HepG2 (cell line): ENCODE data around the gene NRN1L. TPM values are rescaled to one million over a fixed set of nuclear protein-coding genes. Genes with fewer than 3 reads are reported as not detected.

Source experiments
- ATF7-NPFF ChIP-seq: sonication (generic); formaldehyde crosslinking; IDR thresholded peaks from 2 replicates; pipeline ENCODE4 v1.8.1; 2023; ENCODE audit warnings: mild to moderate bottlenecking, low read depth, missing genetic modification reagents, moderate library complexity
- BHLHE40 ChIP-seq: IDR thresholded peaks from 2 replicates; pipeline ENCODE4 v1.6.1; 2011; ENCODE audit warnings: low read length, improper control_type of control experiment
- CBX2 ChIP-seq, 2 experiments: fragments of 200-600 bp in 1 of 2; sonication (generic); formaldehyde crosslinking in 1 of 2; IDR thresholded peaks; 2 replicates each; pipeline versions ENCODE4 v1.7.0 to v1.8.1; 2018 to 2022; ENCODE audit warnings: low read depth in 2 of 2, low read length in 1 of 2, mild to moderate bottlenecking in 1 of 2, missing genetic modification reagents in 1 of 2
- FOSL2 ChIP-seq: sonication (generic); formaldehyde crosslinking; IDR thresholded peaks from 2 replicates; pipeline ENCODE4 v1.4.0; 2020; ENCODE audit warnings: missing genetic modification reagents
- GTF2F1 ChIP-seq: fragments of 150-350 bp; IDR thresholded peaks from 2 replicates; pipeline ENCODE4 v1.6.1; 2014; ENCODE audit warnings: low read length
- JUND ChIP-seq: sonication (generic); formaldehyde crosslinking; IDR thresholded peaks from 2 replicates; pipeline ENCODE4 v1.8.0; 2022; ENCODE audit warnings: mild to moderate bottlenecking, missing genetic modification reagents
- MIXL1 ChIP-seq: IDR thresholded peaks from 2 replicates; pipeline ENCODE4 v1.6.1; 2016
- MTF1 ChIP-seq: sonication (generic); formaldehyde crosslinking; IDR thresholded peaks from 2 replicates; pipeline ENCODE4 v1.5.0; 2020; ENCODE audit warnings: missing genetic modification reagents
- NFE2L2 ChIP-seq: fragments of 150-350 bp; IDR thresholded peaks from 2 replicates; pipeline ENCODE4 v1.6.1; 2014; ENCODE audit warnings: low read length
- RBFOX2 ChIP-seq: fragments of 200-400 bp; formaldehyde crosslinking; IDR thresholded peaks from 2 replicates; pipeline ENCODE4 v1.6.1; 2017; ENCODE audit warnings: low read depth, mild to moderate bottlenecking, low read length
- RXRB ChIP-seq: IDR thresholded peaks from 2 replicates; pipeline ENCODE4 v1.6.1; 2016; ENCODE audit warnings: borderline replicate concordance, missing genetic modification reagents, missing compliant biosample characterization
- SMAD3 ChIP-seq: sonication (generic); formaldehyde crosslinking; IDR thresholded peaks from 2 replicates; pipeline ENCODE4 v1.4.0; 2020; ENCODE audit warnings: missing genetic modification reagents
- SRF ChIP-seq: IDR thresholded peaks from 2 replicates; pipeline ENCODE4 v1.6.1; 2011; ENCODE audit warnings: mild to moderate bottlenecking, low read depth, low read length, moderate library complexity
- ZNF121 ChIP-seq: sonication (generic); formaldehyde crosslinking; IDR thresholded peaks from 2 replicates; pipeline ENCODE4 v1.5.0; 2020; ENCODE audit warnings: mild to moderate bottlenecking, missing genetic modification reagents
- ZNF136 ChIP-seq: sonication (generic); formaldehyde crosslinking; IDR thresholded peaks from 2 replicates; pipeline ENCODE4 v1.8.1; 2022; ENCODE audit warnings: low read depth, mild to moderate bottlenecking, moderate library complexity, missing genetic modification reagents
- ZNF33A ChIP-seq: sonication (generic); formaldehyde crosslinking; IDR thresholded peaks from 2 replicates; pipeline ENCODE4 v1.5.1; 2020; ENCODE audit warnings: missing genetic modification reagents, mild to moderate bottlenecking, moderate library complexity, borderline replicate concordance
- ZNF879 ChIP-seq: sonication (generic); formaldehyde crosslinking; IDR thresholded peaks from 2 replicates; pipeline ENCODE4 v1.8.1; 2023; ENCODE audit warnings: missing genetic modification reagents
- polyA plus RNA-seq, 8 experiments: library from polyadenylated mRNA; depleted of rRNA in 3 of 8; stranded (reverse) in 7 of 8; unstranded in 1 of 8; fragments of >200 nt; fragmentation: Illumina TruSeq in 4 of 8; extraction: Trizol in 4 of 8; gene quantifications; 2 replicates each; pipeline versions ENCODE4 v1.2.1 to v1.2.3, GENCODE V29; 2011 to 2016; ENCODE audit warnings: low read depth in 4 of 8, missing spikeins in 1 of 8, mixed read lengths in 1 of 8; ENCODE audit not compliant: insufficient read depth in 1 of 8
- total RNA-seq, 5 experiments: library from RNA; depleted of rRNA; stranded (reverse); fragments of >200 nt; fragmentation: Illumina TruSeq; extraction: Trizol; gene quantifications; 2 replicates each; pipeline ENCODE4 v1.2.3, GENCODE V29; 2016; ENCODE audit warnings: low read depth in 1 of 5
- TF ChIP-seq, protein P1 (sequence below): sonication (generic); formaldehyde crosslinking; IDR thresholded peaks from 2 replicates; pipeline ENCODE4 v1.4.0; 2020; ENCODE audit warnings: low read depth, missing genetic modification reagents
- TF ChIP-seq, protein P2 (sequence below): sonication (generic); formaldehyde crosslinking; IDR thresholded peaks from 2 replicates; pipeline ENCODE4 v1.8.1; 2022; ENCODE audit warnings: mild to moderate bottlenecking, missing genetic modification reagents
- TF ChIP-seq, protein P3 (sequence below): IDR thresholded peaks from 2 replicates; pipeline ENCODE4 v1.6.1; 2016; ENCODE audit warnings: mild to moderate bottlenecking, missing biosample characterization, missing genetic modification reagents
- TF ChIP-seq, protein P4 (sequence below): sonication (generic); formaldehyde crosslinking; conservative IDR thresholded peaks from 2 replicates; pipeline ENCODE4 v1.4.0; 2020; ENCODE audit warnings: mild to moderate bottlenecking, missing genetic modification reagents, moderate library complexity
- TF ChIP-seq, protein P5 (sequence below): sonication (generic); formaldehyde crosslinking; IDR thresholded peaks from 2 replicates; pipeline ENCODE4 v1.4.0; 2020; ENCODE audit warnings: missing genetic modification reagents

Gene NRN1L
- total and polyA plus RNA-seq, 2 of the 13 experiments (the other 11 are each of a cell fraction or from before 2014, with no cell fraction given): 0.53 to 1.2 TPM

DNA sequence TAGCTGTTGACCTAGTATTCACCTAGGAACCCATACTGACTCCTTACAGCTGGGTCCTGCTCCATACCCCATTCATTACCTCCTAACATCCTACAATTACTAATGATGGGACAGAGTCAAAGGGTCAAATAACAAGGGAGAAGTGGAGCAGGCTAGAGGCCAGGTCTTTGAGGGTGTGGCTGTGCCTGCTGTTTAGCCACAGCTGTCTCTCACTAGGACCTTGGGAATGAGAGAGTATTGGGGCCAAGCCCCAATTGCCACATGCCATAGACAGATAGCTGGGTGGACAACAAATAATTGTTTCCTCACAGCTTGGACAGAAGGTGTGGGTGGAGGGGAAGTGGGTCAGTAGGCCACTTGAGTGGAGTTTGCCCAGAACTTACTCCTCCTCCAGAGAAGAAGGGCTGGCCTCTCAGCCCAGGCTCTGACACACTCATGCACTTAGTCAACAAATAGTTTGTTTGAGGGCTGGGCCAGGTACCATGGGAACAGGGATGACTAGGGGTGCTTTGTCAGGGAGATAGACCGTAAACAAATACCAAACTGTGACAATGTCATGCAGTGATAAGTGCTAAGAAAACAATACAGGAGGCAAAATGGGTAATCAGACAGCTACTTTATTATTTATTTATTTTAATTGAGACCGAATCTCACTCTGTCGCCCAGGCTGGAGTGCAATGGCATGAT lies 27.0 kb upstream of the NRN1L start (continued):
- TF ChIP-seq, protein P1, sequence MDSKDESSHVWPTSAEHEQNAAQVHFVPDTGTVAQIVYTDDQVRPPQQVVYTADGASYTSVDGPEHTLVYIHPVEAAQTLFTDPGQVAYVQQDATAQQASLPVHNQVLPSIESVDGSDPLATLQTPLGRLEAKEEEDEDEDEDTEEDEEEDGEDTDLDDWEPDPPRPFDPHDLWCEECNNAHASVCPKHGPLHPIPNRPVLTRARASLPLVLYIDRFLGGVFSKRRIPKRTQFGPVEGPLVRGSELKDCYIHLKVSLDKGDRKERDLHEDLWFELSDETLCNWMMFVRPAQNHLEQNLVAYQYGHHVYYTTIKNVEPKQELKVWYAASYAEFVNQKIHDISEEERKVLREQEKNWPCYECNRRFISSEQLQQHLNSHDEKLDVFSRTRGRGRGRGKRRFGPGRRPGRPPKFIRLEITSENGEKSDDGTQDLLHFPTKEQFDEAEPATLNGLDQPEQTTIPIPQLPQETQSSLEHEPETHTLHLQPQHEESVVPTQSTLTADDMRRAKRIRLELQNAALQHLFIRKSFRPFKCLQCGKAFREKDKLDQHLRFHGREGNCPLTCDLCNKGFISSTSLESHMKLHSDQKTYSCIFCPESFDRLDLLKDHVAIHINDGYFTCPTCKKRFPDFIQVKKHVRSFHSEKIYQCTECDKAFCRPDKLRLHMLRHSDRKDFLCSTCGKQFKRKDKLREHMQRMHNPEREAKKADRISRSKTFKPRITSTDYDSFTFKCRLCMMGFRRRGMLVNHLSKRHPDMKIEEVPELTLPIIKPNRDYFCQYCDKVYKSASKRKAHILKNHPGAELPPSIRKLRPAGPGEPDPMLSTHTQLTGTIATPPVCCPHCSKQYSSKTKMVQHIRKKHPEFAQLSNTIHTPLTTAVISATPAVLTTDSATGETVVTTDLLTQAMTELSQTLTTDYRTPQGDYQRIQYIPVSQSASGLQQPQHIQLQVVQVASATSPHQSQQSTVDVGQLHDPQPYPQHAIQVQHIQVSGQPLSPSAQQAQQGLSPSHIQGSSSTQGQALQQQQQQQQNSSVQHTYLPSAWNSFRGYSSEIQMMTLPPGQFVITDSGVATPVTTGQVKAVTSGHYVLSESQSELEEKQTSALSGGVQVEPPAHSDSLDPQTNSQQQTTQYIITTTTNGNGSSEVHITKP (CRISPR knock-in tag): 0 out of 2 replicates have a peak, but pooled peaks have one; percentile 13
- TF ChIP-seq, protein P2, sequence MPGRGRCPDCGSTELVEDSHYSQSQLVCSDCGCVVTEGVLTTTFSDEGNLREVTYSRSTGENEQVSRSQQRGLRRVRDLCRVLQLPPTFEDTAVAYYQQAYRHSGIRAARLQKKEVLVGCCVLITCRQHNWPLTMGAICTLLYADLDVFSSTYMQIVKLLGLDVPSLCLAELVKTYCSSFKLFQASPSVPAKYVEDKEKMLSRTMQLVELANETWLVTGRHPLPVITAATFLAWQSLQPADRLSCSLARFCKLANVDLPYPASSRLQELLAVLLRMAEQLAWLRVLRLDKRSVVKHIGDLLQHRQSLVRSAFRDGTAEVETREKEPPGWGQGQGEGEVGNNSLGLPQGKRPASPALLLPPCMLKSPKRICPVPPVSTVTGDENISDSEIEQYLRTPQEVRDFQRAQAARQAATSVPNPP (CRISPR knock-in tag): no peak
- no peak for TF ChIP-seq ZNF879
- no peak for TF ChIP-seq ZNF121 (CRISPR knock-in tag)
- no peak for TF ChIP-seq JUND (CRISPR knock-in tag)
- TF ChIP-seq, protein P3, sequence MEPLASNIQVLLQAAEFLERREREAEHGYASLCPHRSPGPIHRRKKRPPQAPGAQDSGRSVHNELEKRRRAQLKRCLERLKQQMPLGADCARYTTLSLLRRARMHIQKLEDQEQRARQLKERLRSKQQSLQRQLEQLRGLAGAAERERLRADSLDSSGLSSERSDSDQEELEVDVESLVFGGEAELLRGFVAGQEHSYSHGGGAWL: no peak
- no peak for TF ChIP-seq ZNF33A
- TF ChIP-seq FOSL2 (CRISPR knock-in tag): peak; percentile 87
- TF ChIP-seq, protein P4, sequence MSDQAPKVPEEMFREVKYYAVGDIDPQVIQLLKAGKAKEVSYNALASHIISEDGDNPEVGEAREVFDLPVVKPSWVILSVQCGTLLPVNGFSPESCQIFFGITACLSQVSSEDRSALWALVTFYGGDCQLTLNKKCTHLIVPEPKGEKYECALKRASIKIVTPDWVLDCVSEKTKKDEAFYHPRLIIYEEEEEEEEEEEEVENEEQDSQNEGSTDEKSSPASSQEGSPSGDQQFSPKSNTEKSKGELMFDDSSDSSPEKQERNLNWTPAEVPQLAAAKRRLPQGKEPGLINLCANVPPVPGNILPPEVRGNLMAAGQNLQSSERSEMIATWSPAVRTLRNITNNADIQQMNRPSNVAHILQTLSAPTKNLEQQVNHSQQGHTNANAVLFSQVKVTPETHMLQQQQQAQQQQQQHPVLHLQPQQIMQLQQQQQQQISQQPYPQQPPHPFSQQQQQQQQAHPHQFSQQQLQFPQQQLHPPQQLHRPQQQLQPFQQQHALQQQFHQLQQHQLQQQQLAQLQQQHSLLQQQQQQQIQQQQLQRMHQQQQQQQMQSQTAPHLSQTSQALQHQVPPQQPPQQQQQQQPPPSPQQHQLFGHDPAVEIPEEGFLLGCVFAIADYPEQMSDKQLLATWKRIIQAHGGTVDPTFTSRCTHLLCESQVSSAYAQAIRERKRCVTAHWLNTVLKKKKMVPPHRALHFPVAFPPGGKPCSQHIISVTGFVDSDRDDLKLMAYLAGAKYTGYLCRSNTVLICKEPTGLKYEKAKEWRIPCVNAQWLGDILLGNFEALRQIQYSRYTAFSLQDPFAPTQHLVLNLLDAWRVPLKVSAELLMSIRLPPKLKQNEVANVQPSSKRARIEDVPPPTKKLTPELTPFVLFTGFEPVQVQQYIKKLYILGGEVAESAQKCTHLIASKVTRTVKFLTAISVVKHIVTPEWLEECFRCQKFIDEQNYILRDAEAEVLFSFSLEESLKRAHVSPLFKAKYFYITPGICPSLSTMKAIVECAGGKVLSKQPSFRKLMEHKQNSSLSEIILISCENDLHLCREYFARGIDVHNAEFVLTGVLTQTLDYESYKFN (CRISPR knock-in tag): peak; percentile 75
- peak; percentile 66; the same call in 1 of the 2 replicates for TF ChIP-seq SMAD3 (CRISPR knock-in tag)
- no peak for TF ChIP-seq RBFOX2
- TF ChIP-seq, protein P5, sequence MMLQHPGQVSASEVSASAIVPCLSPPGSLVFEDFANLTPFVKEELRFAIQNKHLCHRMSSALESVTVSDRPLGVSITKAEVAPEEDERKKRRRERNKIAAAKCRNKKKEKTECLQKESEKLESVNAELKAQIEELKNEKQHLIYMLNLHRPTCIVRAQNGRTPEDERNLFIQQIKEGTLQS (CRISPR knock-in tag): no peak
- TF ChIP-seq ATF7-NPFF (CRISPR knock-in tag): no peak
- TF ChIP-seq MTF1 (CRISPR knock-in tag): no peak
- no peak for TF ChIP-seq BHLHE40
- TF ChIP-seq ZNF136 (CRISPR knock-in tag): no peak
- no peak for TF ChIP-seq CBX2 (IDR thresholded peaks at IDR 0.05; ENCODE audit: low read depth, low read length)
- TF ChIP-seq CBX2 (CRISPR knock-in tag; IDR thresholded peaks at IDR 0.05; ENCODE audit: low read depth): no peak
- no peak; the same call in 1 of the 2 replicates for TF ChIP-seq NFE2L2
- no peak for TF ChIP-seq GTF2F1
- TF ChIP-seq SRF: 0 out of 2 replicates have a peak, but pooled peaks have one; percentile 38
- TF ChIP-seq MIXL1 (CRISPR knock-in tag): peak; percentile 40; the same call in 1 of the 2 replicates
- peak; percentile 77 for TF ChIP-seq RXRB (CRISPR knock-in tag)
